ENCODE data around the gene HIC1. TPM values are rescaled to one million over a fixed set of nuclear protein-coding genes. Genes with fewer than 3 reads are reported as not detected.
A peak's percentile ranks its signal among the peaks of the same experiment; 100 is the strongest.

The HIC1 gene
- total and polyA plus RNA-seq, 2 donors (not counting 1 experiment from before 2014, with no cell fraction given) = 11.3 to 29.1 TPM

GRCh38 chr17:2090210-2090641, 35.3 kb downstream of the HIC1 start:
- no peak overlapping the region for H2AFZ ChIP-seq (ENCODE audit: low read length)
- H3K36me3 ChIP-seq (ENCODE audit: control insufficient read depth, insufficient read depth, low read length) = peaks cover 3% of the 10 kb centered on the region
- H3K4me1 ChIP-seq (ENCODE audit: control insufficient read depth, extremely low read depth, insufficient read depth, low read length) = peaks cover 47% of the 10 kb centered on the region
- no peak for DNase-seq (ENCODE audit: low read depth in 2 of 2)
- no peak for TF ChIP-seq EZH2 (IDR thresholded peaks at IDR 0.05; ENCODE audit: low read length, missing control alignments)
- no peaks in the 10 kb centered on the region for H3K9me3 ChIP-seq (ENCODE audit: control insufficient read depth, insufficient read depth, low read depth, low read length)
- H3K4me3 ChIP-seq (replicated peaks in 1 of 4; ENCODE audit: control extremely low read depth in 1 of 4, insufficient read depth in 1 of 4, low read depth in 3 of 4, low read length in 4 of 4) = peak overlapping the region in 1 of 4 experiments; percentile 57
- peak overlapping the region; percentile 33 for H3K9ac ChIP-seq (ENCODE audit: insufficient read depth, low read length)
- H4K20me1 ChIP-seq (ENCODE audit: control insufficient read depth, extremely low read depth, insufficient read depth, low read length) = no peaks in the 10 kb centered on the region
- peak overlapping the region; percentile 78 for H3K4me2 ChIP-seq (ENCODE audit: extremely low read depth, insufficient read depth, low read length)
- peak overlapping the region; percentile 90 for H3K27ac ChIP-seq (ENCODE audit: insufficient read depth, low read length)
- peaks cover 2% of the 10 kb centered on the region for H3K79me2 ChIP-seq (ENCODE audit: control insufficient read depth, insufficient read depth, low read length)
- no peaks in the 10 kb centered on the region for H3K27me3 ChIP-seq (ENCODE audit: control insufficient read depth, insufficient read depth, low read length)

- Histone ChIP-seq H4K20me1 (ENCODE audit: control insufficient read depth, extremely low read depth, insufficient read depth, low read length) (no peaks in the 10 kb centered on the region), H3K36me3 (ENCODE audit: control insufficient read depth, insufficient read depth, low read length) (peaks cover 3% of the 10 kb centered on the region), H3K79me2 (ENCODE audit: control insufficient read depth, insufficient read depth, low read length) (peaks cover 2% of the 10 kb centered on the region), H3K9ac (ENCODE audit: insufficient read depth, low read length) (peak overlapping the region; percentile 34), H3K9me3 (ENCODE audit: control insufficient read depth, insufficient read depth, low read depth, low read length) (no peaks in the 10 kb centered on the region), H3K27me3 (ENCODE audit: control insufficient read depth, insufficient read depth, low read length) (no peaks in the 10 kb centered on the region), H3K4me2 (ENCODE audit: extremely low read depth, insufficient read depth, low read length) (peak overlapping the region; percentile 78), H2AFZ (ENCODE audit: low read length) (no peak overlapping the region), H3K4me1 (ENCODE audit: control insufficient read depth, extremely low read depth, insufficient read depth, low read length) (peaks cover 40% of the 10 kb centered on the region), H3K4me3 (replicated peaks in 1 of 4; ENCODE audit: control extremely low read depth in 1 of 4, insufficient read depth in 1 of 4, low read depth in 3 of 4, low read length in 4 of 4) (peak overlapping the region in 1 of 4 experiments; percentile 57), H3K27ac (ENCODE audit: insufficient read depth, low read length) (peak overlapping the region; percentile 90)
- TF ChIP-seq EZH2 (IDR thresholded peaks at IDR 0.05; ENCODE audit: low read length, missing control alignments) (no peak), CTCF (conservative IDR thresholded peaks at IDR 0.05 in 1 of 2, IDR thresholded peaks at IDR 0.05 in 1 of 2; ENCODE audit: low read depth in 1 of 2, low read length in 2 of 2) (peak; percentile 51 to 67)
- DNase-seq (ENCODE audit: low read depth in 2 of 2) = peak; percentile 91 to 98
Observed at GRCh38 chr17:2090804-2091534, 36.1 kb downstream of the HIC1 start.

- no peak overlapping the region for H2AFZ ChIP-seq (ENCODE audit: low read length)
- TF ChIP-seq EZH2 (IDR thresholded peaks at IDR 0.05; ENCODE audit: low read length, missing control alignments) = no peak
- TF ChIP-seq CTCF (conservative IDR thresholded peaks at IDR 0.05 in 1 of 2, IDR thresholded peaks at IDR 0.05 in 1 of 2; ENCODE audit: low read depth in 1 of 2, low read length in 2 of 2) = no peak
- H3K27me3 ChIP-seq (ENCODE audit: control insufficient read depth, insufficient read depth, low read length) = no peaks in the 10 kb centered on the region
- peaks cover 3% of the 10 kb centered on the region for H3K36me3 ChIP-seq (ENCODE audit: control insufficient read depth, insufficient read depth, low read length)
- no peaks in the 10 kb centered on the region for H3K9me3 ChIP-seq (ENCODE audit: control insufficient read depth, insufficient read depth, low read depth, low read length)
- H4K20me1 ChIP-seq (ENCODE audit: control insufficient read depth, extremely low read depth, insufficient read depth, low read length) = no peaks in the 10 kb centered on the region
- H3K27ac ChIP-seq (ENCODE audit: insufficient read depth, low read length) = no peak overlapping the region
- no peak for DNase-seq (ENCODE audit: low read depth in 2 of 2)
- H3K4me2 ChIP-seq (ENCODE audit: extremely low read depth, insufficient read depth, low read length) = no peak overlapping the region
- H3K79me2 ChIP-seq (ENCODE audit: control insufficient read depth, insufficient read depth, low read length) = peaks cover 2% of the 10 kb centered on the region
- H3K4me3 ChIP-seq (replicated peaks in 1 of 4; ENCODE audit: control extremely low read depth in 1 of 4, insufficient read depth in 1 of 4, low read depth in 3 of 4, low read length in 4 of 4) = no peak overlapping the region
- H3K9ac ChIP-seq (ENCODE audit: insufficient read depth, low read length) = no peak overlapping the region
- peaks cover 34% of the 10 kb centered on the region for H3K4me1 ChIP-seq (ENCODE audit: control insufficient read depth, extremely low read depth, insufficient read depth, low read length)
Observed at GRCh38 chr17:2092253-2092652, 37.4 kb downstream of the HIC1 start.
